Measurements from ENCODE around the gene GPHN.

Gene GPHN

DNA sequence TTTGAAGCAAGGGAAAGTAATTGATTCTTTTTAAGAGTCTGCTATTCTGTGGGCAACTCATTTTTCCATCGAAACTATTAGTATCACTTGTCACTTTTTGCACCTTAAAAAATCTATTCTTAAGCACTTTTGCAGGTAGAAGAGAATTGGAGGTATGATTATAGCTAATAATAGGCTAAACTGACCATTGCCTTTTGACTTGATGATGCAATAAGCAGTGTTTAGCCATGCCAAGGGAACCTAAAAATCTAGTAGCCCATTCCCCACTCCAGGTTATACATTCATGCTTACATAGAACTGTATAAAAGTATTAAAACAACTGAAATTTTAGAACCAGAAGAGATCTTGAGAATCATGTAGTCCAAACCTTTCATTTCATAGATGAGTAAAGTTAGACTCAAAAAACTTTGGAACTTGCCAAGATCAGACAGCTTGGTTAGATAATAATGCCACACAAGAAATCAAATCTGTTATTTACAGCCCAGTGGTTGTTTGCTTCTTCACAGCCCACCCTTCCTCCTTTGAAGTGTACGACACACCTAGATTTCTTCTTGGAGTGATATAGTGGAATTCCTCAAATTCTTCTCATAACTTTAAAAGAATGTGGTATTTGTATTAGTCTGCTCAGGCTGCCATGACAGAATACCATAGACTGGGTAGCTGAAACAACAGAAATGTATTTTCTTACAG is 659.6 kb downstream of the GPHN start:
- DNase-seq (ENCODE audit: low spot score): no peak

DNA sequence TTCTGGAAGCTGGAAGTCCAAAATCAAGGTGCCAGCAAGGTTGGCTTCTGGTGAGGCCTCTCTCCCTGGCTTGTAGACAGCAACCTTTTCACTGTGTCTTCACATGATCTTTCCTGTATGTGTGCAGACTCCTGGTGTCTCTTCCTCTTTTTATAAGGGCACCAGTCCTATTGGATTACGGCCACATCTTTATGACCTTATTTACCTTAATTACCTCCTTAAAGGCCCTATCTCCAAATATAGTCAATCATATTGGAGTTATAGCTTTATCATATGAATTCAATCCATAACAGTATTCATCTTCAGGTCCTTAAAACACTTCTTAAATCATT is 660.1 kb downstream of the GPHN start:
- no peak for DNase-seq (ENCODE audit: low spot score)

DNA sequence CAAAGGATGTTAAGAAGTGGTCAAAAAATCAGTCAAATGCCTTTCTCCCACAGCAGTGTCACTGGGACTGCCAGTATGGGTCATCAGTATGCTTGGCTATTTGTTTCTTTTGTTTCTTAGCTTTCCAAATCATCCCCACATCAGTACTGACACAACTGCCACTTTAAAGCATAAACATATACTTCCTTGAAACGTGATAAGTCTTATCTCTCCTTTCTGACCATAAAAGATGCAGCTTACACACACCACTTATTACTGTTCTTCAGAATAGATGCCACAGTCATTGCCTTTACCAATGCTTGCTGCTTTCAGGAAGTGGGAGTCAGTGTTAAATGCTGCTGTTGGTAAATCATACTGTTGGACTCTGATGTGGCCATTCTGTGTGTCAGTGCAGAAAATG is 662.7 kb downstream of the GPHN start:
- no peak for DNase-seq (ENCODE audit: low spot score)

DNA sequence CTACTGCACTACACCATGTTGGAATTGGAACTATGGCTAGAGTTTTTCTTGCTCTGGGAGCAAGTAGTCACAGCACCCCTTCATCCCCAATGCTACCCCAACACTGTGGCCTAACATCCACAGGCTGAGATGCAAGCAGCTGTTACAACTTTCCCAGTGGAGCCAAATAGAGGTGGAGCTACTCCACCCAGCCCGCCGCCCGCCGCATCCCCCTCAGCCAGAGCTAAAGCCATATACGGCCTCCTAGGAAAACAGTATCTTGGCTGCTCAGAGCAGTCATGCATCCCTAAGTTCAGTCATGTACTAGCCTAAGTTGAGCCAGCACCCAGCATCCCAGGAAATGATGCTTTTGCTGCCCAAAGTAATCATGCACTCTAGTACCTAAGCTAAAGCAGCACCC is 664.1 kb downstream of the GPHN start:
- no peak for DNase-seq (ENCODE audit: low spot score)

DNA sequence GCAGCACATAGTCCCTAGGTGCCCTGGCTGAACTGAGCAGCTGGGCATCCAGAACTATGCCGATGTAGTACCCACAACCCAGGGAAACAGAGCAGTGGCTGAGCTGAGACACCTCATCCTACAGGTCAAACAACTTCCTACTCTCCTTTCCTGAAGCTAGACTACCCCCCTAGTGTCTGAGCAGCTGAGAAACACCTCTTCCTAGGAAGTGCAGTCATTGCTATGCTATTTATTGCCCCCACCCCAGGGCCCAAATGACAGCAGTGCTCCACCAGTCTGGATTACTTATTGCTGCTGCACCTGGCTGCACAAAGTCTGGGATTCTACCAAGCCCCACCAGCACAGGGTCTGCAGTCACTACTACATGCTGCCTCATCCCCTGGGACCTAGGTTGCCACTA is 664.6 kb downstream of the GPHN start:
- no peak for DNase-seq (ENCODE audit: low spot score)

DNA sequence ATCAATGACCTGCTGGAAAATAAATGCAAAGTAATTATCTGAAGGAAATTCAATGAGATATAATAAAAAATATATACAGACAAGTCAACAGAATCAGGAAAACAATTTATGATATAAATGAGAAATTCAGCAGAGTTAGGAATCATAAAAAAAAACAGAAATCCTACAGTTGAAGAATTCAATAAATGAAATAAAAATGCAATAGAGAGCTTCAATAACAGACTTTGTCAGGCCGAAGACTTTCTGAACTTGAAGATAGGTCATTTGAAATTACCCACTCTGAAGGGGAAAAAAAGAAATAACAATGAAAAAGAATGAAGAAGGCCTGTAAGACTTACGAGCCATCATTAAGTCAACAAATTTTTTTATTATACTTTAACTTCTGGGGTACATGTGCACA is 665.8 kb downstream of the GPHN start:
- no peak for DNase-seq (ENCODE audit: low spot score)

- no peak for DNase-seq (ENCODE audit: low spot score)
Measured at GRCh38 chr14:67186172-67186768, 678.3 kb downstream of the GPHN start.

- no peak for DNase-seq (ENCODE audit: low spot score)
Measured at GRCh38 chr14:67186789-67187584, 679.0 kb downstream of the GPHN start.

DNA sequence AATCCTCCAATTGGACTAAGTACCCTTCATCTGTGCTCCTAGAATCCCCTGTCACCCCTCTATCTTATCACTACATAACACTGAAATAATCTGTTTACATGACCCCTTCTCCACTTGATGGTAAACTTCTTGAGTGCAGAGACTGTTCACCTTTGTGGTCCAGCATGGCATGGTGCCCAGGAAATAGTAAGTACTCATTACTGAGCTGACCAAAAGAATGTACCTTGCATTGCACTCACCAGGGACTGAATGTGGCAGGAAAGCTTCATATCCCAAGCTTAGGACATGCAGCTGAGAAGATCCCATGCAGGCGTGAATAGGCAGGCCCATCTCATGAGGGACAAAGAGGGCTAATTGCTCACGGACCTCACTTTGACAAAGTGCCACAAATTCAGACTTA is 679.9 kb downstream of the GPHN start:
- no peak for DNase-seq (ENCODE audit: low spot score)

GRCh38 chr14:67188326-67188725 is 680.4 kb downstream of the GPHN start:
- no peak for DNase-seq (ENCODE audit: low spot score)

- peak; percentile 38 for DNase-seq (ENCODE audit: low spot score)
Measured at GRCh38 chr14:67191768-67192290, 683.9 kb downstream of the GPHN start.

GRCh38 chr14:67192366-67192765 is 684.4 kb downstream of the GPHN start:
- DNase-seq (ENCODE audit: low spot score): no peak

DNA sequence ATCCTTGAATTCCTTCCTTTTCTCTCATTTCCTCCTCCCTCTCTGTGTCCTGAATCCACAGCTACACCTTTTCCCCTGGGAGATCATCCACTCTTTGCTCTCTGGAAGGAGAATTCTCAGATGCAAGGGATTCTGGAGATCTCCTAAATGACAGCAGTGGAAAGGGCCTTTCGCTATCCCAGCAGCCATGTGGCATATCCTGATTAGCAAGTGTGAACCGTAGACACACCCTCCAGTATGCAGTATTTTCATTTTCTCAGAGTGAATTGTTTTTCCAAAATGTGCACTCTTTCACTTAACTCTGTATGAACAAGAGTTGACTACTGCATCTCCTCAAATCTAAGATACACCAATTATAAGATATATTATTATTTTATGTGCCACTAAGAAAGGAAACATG is 687.3 kb downstream of the GPHN start:
- DNase-seq (ENCODE audit: low spot score): no peak

DNA sequence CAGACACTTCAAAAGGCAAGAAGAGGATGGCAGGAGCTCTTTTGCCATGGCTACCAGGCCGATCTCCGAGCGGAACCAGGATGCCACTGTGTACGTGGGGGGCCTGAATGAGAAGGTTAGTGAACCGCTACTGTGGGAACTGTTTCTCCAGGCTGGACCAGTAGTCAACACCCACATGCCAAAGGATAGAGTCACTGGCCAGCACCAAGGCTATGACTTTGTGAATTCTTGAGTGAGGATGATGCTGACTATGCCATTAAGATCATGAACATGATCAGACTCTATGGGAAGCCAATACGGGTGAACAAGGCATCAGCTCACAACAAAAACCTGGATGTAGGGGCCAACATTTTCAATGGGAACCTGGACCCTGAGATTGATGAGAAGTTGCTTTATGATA is 691.1 kb downstream of the GPHN start:
- DNase-seq (ENCODE audit: low spot score): no peak

DNA sequence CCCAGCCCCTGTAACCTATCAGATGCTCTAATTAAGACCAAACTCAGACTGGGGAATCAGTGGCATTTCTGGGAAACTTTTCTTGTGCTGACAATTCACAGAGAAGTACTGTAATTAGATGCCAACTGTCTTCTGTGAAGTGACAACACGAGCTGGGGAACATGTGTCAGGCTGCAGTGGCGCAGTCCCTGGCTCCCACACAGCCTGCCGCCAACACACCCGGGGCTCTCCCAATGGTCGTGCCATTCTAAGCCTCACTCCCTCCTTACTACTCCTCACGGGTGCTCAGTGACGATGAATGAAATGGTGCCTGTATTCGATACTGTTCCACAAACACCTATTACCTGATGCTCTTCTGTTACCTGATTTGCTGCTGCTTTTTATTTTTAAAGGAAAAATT is 699.9 kb downstream of the GPHN start:
- DNase-seq (ENCODE audit: low spot score): no peak

GRCh38 chr14:67218126-67218525 is 710.2 kb downstream of the GPHN start:
- no peak for DNase-seq (ENCODE audit: low spot score)

DNA sequence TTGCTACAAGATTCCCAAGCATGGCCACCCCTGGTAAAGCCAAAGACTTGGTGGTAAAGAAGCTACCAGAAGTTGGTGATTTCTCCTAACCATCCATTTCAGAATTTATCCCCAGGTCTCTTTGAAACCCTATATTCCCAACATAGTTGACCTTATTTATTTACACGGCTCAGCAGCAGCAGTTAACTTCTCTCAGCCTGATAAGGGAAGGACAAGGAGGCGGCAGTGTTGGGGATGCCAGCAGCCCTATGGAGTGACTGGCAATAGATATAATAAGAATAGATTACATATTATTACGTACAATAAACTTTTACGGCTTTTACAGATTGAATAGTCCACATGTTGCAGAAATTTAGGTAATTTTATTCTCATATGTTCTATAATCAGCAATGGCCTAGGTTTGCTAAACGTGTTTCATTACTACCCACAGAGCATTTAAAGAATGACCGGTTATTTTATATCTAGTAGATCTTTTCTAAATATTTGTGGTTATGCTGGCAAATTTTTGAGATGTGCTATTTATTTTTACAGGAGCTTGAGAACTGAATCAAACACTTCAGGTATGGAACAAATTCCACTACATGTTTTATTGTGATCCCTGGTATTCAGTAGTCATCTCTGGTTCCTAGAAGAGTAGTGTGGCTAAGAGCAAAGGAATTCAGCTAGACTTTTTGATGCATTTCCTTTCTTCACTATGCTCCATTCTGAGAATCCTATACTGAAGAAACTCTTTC is 713.5 kb downstream of the GPHN start:
- no peak for DNase-seq (ENCODE audit: low spot score)

- no peak for DNase-seq (ENCODE audit: low spot score)
Measured at GRCh38 chr14:67221982-67222328, 714.0 kb downstream of the GPHN start.

GRCh38 chr14:67225523-67225922 is 717.6 kb downstream of the GPHN start:
- no peak for DNase-seq (ENCODE audit: low spot score)

- no peak for DNase-seq (ENCODE audit: low spot score)
Measured at GRCh38 chr14:67228325-67228984, 720.5 kb downstream of the GPHN start.

Measured in pons (tissue), 1 donor.